Measurements from ENCODE around the gene TBC1D17. TPM values are rescaled to one million over a fixed set of nuclear protein-coding genes. Genes with fewer than 3 reads are reported as not detected.

Gene TBC1D17
- polyA plus RNA-seq, 2 of the 4 experiments (the other 2 are of a cell fraction) = 12.3 to 41.5 TPM

GRCh38 chr19:49877020-49877878, at the start of gene TBC1D17, which contains the start of gene AKT1S1 (continued):
- TF ChIP-seq REST (IDR thresholded peaks at IDR 0.05) (peak; percentile 76), POLR2AphosphoS2 (conservative IDR thresholded peaks at IDR 0.05; ENCODE audit: low read length) (no peak), HOXA7 (CRISPR knock-in tag; IDR thresholded peaks at IDR 0.05) (no peak; the same call in 1 of the 2 replicates), FOSL2 (IDR thresholded peaks at IDR 0.05) (no peak), FOSL2 (CRISPR knock-in tag; IDR thresholded peaks at IDR 0.05) (peak; percentile 86), MAX (IDR thresholded peaks at IDR 0.05) (peak; percentile 98), ZC3H11A (IDR thresholded peaks at IDR 0.05) (peak; percentile 5), FOXS1 (CRISPR knock-in tag; IDR thresholded peaks at IDR 0.05) (peak; percentile 66; the same call in 1 of the 2 replicates), BCL3 (IDR thresholded peaks at IDR 0.05) (peak; percentile 78; the same call in 2 of the 3 replicates), HEYL (CRISPR knock-in tag; IDR thresholded peaks at IDR 0.05) (no peak), EHMT2 (IDR thresholded peaks at IDR 0.05; ENCODE audit: low read depth) (no peak), JUN (IDR thresholded peaks at IDR 0.05) (peak; percentile 74 to 94; a peak in 4 of 5 replicates), RAD21 (conservative IDR thresholded peaks at IDR 0.05 in 1 of 2, IDR thresholded peaks at IDR 0.05 in 1 of 2) (no peak), BHLHE40 (IDR thresholded peaks at IDR 0.05; ENCODE audit: low read depth, low read length) (peak; percentile 89), ELK1 (IDR thresholded peaks at IDR 0.05; ENCODE audit: low read depth, low read length) (0 out of 2 replicates have a peak, but pooled peaks have one; percentile 37), NR3C1 (IDR thresholded peaks at IDR 0.05) (no peak), USF2 (IDR thresholded peaks at IDR 0.05) (peak; percentile 98), ZNF302 (CRISPR knock-in tag; IDR thresholded peaks at IDR 0.05) (no peak), MAZ (IDR thresholded peaks at IDR 0.05; ENCODE audit: borderline replicate concordance, low read depth, low read length) (no peak), HOXB5 (CRISPR knock-in tag; IDR thresholded peaks at IDR 0.05) (0 out of 2 replicates have a peak, but pooled peaks have one; percentile 19), JUNB (IDR thresholded peaks at IDR 0.05) (no peak), CBX8 (IDR thresholded peaks at IDR 0.05) (no peak), PBX3 (IDR thresholded peaks at IDR 0.05) (peak; percentile 8; the same call in 1 of the 2 replicates), HDAC2 (IDR thresholded peaks at IDR 0.05) (no peak), ZFP36 (IDR thresholded peaks at IDR 0.05; ENCODE audit: borderline replicate concordance, partially characterized antibody) (no peak)

Measured in A549 (cell line).